HG03342 (cell line): ENCODE results near the gene EPHA6.

Experiments
- ATAC-seq: cut with Tn5 transposase; IDR thresholded peaks from one replicate; pipeline ENCODE4 v1.9.1; 2021; ENCODE audit warnings: mild to moderate bottlenecking, moderate library complexity; ENCODE audit not compliant: unreplicated experiment

EPHA6 gene

DNA sequence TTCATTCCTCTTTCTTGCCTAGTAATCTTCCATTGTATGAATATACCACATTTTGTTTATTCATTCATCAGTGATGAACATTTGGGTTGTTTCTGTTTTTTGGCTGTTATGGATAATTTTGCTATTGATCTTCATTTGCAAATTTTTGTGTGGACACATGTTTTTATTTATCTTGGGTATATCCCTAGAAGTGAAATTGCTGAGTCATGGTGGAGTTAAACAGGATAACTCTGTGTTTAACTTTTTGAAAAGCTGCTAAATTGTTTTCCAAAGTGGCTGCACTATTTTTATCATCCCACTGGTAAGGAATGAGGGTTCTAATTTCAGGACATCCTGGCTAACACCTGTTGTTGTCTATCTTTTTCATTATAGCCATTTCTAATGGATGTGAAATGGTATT is 875.6 kb downstream of the EPHA6 start:
- no peak for ATAC-seq

DNA sequence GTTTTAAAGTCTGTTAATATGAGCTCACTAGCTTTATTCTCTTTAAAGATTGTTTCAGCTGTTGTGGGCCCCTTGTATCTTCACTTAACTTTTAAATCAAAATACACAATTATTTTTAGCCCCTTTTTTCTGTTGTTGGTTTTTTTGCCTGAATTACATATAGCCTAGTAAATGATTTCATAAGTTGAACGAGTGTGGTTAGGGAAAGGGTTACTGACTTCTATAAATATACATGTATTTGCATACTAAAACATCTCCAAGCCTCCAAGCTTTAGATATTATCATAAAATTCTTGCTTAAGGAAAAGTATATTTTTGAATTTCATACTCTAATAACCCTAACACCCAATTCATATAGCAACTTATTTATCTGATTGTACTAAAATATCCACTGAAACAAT is 877.0 kb downstream of the EPHA6 start:
- peak; percentile 69 for ATAC-seq

DNA sequence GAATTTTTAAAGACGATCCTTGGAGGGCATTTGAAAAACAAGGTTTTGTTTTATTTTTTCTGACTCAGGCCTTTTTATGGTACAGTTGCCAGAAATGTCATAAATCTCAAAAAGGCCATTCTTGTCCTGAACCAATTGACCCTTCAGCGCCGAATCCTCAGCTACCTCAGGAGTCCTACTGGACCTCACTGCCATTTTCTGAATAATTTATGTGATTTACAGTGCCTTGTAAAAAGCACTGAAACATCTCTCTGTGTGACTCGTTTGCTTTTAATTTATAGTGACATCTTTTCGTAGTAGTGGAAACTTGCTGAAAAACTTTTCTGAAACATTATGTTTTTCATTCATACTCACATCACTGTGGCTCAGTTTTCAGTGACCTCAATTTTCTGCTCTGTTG is 878.0 kb downstream of the EPHA6 start:
- ATAC-seq: no peak

DNA sequence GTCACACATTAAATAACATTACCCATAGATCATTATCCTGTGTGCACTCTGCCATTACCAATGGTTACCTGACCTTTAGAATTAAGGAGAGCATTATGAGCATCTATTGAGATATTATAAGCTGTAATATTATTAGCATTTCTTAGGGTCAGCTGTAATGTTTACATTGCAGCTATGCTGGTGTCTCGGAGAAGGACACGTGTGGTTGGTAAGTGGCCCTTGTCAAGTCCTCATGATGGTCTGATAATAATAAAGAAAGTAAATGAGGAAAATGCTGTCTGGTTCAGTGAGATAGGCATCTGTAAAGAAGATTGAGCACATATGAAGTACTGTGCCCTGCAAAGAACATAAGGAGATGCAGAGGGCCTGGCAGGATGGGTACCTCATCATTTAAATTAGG is 878.4 kb downstream of the EPHA6 start:
- ATAC-seq: no peak

DNA sequence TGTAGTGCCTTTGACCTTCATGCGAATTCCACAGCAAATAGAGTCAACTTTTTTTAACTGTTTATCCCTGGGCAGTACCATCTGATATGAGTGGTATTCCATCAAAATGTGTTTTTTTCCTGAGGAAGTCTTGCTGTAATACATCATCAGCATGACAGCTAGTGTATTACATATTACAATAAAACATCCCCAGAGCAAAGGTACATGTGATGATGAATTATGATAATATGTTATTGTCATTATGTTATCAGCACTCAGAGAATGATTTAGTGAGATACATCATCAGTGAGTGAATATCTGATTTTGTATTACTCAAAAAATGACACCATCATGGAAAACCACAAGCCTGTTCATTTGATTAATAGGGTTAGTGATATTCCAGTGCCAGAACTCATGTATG is 880.5 kb downstream of the EPHA6 start:
- ATAC-seq: no peak

DNA sequence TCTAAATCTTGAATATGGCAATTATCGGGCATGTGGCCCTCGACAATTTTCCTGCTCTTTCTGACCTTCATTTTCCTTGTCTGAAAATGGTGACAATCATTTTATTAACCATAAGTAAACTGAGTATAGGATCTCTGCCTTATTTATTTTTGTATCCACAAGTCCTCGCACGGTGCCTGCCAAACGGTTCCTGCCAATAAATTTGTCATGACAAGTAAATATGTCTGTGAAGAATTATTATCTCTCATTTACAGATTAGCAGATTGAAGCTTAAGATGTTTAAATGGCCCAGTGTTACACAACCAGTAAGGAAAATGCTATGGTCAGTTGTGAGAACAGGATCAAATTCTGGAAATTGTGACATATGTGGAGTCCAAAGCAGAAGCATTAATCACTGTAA is 884.3 kb downstream of the EPHA6 start:
- no peak for ATAC-seq

DNA sequence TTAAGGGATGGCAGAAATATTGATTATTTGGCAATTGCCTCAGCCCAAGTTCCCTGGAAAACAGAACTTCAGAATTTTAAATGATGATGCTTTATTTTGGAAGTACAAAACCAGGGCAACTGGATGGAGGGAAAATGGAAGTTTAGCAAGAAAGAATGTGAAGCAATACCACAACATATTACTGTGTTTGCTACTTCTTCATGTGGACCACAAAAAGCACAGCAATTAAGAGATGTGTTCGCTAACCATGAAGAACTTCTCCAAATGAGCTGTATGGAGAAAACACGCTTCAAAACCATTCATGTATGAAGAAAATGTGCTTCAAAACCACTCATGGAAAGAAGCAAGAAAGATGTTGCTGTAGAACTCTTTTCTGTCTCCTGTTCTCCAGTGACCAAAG is 885.5 kb downstream of the EPHA6 start:
- no peak for ATAC-seq

DNA sequence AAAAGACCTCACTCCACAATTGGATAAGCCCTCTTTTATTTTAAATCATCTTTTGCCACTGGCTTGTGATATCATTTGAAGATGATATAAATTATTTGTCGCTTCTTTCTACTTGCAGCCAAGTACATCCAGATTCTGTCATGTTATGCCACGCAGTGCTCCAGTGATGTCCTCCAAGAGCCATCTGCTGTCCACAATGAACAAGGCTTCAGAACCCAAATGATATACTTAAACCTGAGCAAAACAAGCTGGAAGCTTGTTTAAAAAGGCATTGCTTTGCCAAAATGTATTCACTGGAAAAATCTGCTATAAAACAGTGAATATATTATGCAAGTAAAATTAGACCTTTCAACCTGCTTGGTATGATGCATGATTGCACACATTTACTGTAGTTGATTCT is 891.4 kb downstream of the EPHA6 start:
- ATAC-seq: no peak

DNA sequence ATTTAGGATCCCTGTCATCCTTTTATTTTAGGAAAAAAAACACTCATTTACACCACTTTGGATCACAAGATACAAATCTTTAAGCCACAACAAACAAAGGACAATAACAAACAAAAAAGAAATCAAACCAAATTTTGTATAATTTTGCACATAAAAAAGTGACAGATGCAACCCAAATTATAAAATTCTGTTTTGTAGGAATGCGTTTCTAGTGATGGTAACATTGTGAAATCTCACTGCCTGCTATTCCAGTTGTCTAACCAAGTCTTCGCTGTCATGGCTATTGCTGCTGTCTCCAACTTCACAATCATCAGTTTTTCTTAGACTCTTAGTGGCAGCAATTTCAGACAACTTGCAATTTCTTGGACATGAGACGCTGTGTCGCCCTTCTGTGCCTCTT is 891.8 kb downstream of the EPHA6 start:
- no peak for ATAC-seq

DNA sequence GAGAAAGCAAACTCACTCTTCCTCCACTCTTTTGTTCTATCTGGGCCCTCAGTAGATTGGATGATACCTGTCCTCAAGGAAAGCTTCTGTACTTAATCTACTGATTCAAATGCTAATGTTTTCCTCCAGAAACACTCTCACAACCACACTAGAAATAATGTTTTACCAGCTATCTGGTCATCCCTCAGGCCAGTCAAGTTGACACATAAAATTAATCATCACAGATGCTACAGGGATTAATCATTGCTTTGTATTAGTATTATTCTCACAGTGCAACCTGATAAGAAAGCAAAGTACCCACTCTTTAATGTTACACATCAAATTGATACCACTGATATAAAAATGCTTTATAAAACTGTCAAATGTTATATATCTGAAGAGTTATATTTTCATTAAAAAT is 897.3 kb downstream of the EPHA6 start:
- no peak for ATAC-seq

DNA sequence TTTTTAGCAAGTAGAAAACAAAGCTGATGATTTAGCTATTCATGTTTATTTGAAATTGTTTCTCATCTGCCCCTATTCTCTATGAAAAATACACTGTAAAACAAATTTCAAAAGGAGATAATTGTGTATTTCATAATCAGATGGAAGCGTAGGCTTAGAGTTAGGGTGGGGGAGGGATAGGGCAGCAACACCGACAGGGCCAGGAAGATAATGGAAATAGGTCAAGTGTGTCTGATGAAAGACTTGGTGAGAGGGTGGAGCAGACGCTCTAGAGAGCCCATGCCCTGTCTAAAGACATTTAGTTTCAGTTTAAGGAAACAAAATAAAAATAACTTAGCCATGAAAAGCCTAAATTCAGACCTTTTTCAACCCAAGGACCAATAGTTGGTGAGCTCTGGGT is 898.5 kb downstream of the EPHA6 start:
- no peak for ATAC-seq

DNA sequence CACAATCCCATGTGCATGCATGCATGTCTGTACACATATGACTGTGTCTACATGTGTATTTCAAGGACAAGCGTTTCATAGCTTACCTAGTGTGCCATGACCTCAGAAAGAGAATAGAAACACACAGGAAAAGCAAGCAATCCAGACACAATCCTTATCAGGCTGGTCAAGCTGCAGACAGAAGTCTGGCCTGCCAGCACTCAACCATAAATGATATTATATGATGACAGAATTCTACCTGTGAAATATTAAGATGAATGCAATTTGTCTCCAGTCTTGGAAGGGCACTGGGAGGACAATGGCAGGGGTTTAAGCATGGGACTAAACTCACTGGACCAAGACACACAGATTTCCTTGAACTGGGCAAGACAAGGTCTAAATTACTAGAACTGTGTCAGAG is 899.2 kb downstream of the EPHA6 start:
- no peak for ATAC-seq

DNA sequence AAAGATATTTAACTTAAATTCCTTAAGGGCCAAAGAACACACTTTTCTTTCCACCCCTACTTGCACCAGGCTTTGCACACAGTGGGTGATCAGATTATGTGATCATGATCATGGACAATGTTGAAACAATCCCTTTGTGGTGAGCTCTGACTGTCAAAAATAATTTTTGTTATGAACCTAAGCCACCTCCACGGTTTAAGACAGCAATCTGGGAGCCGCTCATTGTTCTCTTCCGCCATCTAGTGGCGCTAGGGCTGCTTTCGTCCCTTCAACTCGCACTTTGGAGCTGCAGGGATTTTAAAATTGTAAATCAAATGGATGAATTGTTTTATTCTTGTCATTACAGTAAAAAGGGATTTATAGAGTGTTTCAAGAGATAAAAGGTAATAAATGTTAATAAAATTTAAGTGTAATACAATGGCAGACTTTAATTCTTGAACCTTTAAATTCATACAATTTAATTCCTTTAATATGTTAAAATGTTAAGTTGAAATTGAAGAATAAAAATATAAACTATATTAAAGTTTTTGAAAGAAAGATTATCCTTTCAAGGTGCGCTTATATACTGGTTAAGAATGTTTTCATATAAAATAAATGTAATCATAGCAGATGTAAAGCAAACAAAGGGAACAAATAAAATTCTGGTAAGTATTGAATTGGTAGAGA is 904.9 kb downstream of the EPHA6 start:
- peak; percentile 95 for ATAC-seq

DNA sequence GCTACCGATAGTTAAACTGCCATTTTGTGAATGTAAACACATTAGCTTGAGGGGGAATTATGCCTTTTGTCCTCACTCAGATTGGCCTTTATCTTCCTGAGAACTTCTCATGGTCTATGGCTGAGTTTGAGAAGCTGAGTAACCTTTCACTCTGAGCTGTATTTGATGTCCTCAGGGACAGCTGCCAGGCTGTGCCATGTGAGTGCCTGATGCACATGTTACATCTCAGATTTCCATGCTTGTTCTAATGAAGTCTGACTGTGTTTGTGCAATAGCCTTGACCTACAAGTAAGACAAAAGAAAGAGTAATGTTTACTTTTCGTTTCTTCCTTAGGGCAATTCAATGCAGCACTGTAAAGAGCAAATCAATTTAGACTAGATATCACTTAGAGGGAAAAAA is 906.0 kb downstream of the EPHA6 start:
- ATAC-seq: no peak

DNA sequence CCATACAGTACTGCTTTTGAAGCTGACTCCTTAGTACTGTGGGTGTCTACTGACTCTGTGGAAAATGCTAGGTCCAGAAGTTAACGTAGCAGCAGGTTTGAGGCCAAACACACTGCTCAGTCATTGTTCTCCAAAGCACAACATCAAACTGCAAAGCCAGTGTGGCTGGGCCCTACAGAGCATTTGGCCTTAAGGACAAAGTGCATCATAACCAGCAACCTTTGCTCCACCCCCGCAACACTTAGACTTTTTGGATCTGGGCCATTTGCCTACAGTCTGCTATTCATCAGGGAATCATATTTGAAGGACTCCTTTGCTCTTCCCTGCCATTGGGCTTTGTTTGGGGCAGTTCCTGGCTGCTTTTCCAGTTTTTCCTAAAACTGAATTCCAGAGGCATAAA is 907.1 kb downstream of the EPHA6 start:
- no peak for ATAC-seq

DNA sequence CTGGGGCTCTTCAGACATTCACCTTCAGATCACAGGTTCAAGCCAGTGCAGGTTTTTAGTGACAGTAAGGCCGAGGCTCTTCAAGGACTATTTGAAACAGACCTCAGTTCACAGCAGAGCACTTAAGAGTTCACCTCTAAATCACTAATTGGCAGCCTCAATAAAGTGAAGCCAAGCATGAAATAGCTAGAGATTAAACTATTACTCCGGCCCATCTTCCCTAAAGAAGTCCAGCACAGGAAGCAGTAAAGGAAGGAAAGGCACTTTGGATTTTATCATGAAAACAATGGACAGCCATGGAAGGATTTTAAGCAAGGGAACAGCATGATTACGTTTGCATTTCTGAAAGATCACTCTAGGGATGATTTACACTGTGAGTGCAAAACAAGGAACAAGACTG is 922.5 kb downstream of the EPHA6 start:
- no peak for ATAC-seq

DNA sequence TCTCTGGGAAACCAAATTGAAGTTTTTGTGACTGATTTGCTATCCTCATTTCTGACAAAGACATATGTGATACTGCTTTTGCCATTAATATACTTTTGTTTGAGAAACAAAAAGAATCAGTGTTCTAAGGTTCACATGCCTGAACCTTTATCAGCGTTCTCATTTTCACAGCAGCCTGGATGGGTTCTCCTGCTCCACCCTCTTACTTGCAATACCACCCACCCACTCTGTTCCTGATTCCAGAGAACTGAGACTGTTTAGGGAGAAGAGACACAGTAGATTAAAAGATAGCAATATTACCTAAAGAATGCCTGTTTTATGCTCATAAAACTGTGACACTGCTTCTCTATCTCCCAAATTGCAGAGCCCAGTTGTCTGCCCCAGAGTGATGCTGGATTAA is 924.4 kb downstream of the EPHA6 start:
- no peak for ATAC-seq

DNA sequence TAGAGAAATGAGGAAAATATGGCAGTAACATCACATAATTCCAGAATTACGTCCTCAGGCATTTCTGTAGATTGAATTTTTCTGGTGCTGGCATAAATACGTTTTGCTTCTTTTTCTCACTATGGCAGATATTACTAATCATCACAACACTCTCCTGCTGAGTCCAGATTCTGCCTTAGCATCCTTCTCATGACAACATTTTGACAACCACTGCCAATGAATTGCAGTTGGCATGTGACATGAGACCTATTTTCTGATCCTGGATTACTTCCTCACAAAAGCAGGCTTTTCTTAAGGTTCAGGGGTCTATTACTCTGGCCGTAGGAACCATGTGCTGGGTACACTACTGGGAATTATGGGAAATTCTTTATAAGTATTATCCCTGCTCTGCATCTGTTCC is 927.6 kb downstream of the EPHA6 start:
- ATAC-seq: no peak

DNA sequence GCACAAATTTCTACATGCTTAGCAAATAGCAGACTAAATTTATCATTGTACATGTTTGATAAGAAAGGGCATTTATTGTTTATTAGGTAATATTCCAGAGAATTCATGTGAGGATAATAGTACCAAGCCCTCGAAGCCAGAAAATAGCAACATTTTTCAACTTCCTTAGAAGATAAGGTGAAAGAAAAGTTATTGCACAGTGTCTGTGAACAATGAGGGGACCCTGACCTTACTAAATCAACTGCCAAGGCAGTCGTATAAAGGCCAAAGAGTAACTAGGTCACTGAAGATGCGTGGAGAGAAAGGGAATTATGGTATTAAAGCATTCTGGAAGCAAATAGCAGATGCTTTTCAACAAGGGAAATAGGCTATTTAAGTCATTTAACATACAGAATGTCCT is 929.9 kb downstream of the EPHA6 start:
- no peak for ATAC-seq

DNA sequence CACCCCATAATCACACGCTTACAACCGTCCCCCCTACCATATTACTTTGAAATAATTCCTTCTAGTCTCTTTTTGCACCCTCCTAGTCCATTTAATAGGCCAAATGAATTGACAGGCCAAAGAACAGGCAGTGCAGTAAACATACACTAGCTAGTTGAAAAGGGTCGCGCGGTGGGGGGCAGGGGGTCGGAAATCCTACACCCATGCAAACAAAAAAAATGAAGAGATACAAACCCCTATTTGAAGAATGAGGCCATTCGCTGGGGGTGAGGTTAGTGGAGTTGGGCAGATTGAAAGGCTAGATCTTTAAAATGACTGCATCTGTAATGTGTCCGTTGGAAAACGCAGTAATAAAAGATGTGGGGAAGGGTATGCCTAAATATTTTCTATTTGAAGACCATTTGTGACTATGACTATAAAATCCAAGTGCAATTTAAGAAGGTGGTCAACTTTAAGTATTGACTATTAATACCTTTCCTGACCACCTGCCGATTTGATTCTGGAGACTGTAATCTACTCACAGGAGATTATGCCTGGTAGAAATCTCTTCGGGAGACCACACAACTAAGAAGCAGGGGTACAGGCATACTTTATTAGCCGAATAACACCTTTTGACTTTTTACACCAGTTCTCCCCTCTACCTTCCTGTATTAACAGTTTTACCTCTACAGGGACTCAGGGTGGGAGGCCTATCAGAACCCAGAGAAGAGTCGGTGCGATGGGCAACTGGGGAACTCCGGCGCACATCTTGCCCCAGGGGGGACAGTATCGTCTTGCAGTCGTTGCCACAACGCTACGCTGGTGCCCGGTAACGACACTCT is 949.4 kb downstream of the EPHA6 start:
- peak; percentile 50 for ATAC-seq

DNA sequence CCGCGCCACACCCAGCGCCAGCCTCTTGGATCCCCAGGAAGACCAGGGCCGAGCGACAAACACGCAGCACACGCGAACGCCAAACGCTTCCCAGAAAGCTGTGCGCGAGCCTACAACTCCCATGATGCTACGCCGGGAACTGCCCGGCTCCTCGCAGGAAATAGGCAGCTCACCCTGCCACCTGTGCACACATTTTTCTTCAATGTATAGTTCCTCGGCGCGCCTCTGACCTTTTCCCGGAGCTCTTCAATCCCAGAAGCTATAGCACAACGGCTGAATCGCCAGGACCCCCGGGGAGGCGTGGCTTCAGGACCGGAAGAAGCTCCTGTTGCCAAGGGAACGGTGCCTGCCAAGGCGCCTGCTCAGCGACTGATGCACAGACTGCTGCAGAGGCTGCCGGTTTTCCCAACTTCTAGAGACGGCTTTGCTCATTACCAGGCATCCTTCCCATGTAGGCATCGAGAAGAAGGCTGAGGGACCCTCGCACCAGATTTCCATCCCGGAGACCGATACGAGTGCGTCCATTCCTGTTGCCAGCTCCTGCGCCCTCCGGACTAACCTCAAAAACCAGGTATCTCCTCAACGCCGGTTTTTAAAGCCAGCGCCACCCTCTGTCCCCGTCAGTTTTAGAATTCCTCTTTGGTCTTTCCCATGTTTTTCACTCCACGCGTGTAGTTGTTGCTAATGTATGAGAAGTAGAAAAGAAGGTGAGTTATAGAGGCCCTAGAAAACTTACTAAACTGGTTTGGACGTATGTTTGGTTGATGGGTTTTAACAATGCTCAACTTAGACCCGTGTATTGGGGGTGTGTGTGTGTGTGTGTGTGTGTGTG is 950.2 kb downstream of the EPHA6 start, which contains the start of gene ARL6:
Gene ARL6 (plus strand): TSS at position 352 of the 832 bp plus-strand sequence. CDS start 3,350 bp downstream, outside the sequence.
- ATAC-seq: peak; percentile 94

DNA sequence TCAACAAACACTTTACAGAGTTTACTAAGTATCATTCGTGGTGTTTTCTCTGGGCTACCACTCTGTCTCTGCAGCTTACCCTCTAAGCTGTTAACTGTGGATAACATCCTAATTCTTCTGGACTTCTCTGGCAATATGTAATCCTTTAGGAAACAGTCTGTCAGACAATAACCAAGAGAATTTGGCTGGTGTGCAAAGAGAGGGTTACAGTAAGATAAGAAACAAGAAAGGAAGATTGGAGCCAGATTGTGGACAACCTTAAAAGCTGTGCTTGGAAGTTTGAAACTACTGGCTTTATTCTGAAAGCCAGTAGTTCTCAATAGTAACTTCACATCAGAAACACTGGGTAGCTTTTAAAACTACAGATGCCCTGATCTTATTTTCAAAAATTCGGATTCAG is 950.9 kb downstream of the EPHA6 start:
- no peak for ATAC-seq
